HG02678 (cell line): ENCODE results near the gene TEK.

Experiments
- ATAC-seq: cut with Tn5 transposase; IDR thresholded peaks from one replicate; pipeline ENCODE4 v1.9.1; 2021; ENCODE audit warnings: mild to moderate bottlenecking, moderate library complexity; ENCODE audit not compliant: unreplicated experiment

The TEK gene

DNA sequence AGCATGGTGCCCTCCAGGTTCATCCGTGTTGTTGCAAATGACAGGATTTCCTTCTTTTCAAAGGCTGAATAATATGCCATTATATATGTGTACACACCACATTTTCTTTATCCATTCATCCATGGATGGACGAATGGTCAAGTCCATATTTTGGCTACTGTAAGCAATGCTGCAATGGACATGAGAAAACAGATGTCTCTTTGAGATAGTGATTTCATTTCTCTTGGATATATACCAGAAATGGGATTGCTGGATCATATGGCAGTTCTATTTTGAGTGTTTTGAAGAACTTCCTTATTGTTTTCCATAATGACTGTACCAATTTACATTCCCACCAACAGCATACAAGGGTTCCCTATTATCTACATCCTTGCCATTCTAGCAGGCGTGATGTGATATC, 67.9 kb downstream of the TEK start:
- ATAC-seq: no peak

DNA sequence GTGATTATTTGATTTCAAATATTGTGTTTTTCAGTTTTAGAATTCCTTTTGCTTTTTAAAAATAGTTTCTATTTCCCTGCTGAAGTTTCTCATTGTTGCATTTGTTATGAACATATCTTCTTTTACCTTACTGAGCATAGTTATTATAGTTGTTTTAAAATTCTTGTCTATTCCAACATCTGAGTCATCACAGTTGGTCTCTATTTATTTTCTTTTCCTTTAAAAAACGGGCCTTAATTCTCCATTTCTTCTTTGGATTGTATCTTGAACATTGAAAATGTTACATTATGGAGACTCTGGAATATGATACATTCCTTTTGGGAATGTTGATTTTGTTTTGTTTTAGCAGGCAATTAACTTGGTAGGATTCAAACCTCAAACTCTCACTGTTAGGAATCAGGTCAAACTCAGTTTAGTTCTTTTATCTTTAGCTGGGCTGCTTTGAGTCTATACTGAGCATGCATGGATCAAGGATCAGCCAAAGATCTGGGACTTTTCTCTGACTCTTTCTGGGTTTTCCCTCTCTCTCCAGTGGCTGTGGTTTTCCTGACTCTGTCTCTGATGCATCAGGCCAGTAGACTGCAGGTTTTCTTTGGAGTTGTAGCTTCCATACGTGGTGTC, 70.3 kb downstream of the TEK start:
- ATAC-seq: no peak

DNA sequence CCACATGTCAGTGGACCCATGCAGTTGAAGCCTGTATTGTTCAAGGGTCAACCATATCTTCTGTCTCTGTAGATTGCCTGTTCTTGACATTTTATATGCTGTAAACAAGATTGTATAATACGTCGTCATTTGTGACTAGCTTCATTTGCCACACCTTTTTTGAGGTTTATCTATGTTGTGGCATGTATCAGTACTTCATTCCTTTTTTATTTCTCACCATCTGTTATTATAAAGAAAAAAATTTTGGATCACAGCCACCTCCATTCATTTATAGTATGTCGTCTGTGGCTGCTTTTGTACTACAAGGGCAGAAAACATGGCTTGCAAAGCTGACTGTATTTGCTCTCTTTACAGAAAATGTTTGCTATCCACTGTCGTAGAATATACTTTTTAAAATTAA, 72.4 kb downstream of the TEK start:
- ATAC-seq: no peak

DNA sequence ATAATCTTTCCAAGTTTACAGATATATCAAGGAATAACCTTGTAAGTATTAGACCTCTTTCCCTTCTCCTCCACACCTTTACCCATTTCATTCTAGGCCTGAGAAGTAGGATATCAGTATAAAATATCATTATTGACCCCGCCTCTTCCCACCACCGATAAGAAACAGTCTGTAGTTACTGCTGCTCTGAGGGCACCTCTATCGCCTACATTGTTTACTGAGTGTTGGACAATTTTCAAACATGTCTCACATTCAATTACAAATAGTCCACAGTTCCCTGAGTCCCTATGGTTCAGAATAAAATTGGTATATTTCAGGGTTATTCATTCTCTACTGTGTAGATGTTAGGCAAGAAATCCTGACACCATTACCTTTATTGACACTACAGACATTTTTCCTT, 73.4 kb downstream of the TEK start:
- no peak for ATAC-seq

DNA sequence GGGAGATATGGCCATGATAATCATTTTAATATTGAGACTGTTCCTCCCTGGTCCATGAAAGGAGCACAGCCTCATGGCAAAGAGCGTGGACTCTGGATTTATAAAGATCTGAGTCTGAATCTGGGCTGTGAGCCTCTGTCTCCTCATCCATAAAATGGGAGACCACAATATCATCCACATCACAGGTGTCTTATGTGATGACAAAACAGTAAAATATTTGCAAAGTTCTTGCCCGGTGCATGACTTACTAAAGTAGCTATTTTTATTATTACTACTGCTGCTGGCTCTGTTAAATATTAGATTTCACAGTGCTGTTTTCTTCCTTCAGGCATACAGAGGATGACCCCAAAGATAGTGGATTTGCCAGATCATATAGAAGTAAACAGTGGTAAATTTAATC, 74.1 kb downstream of the TEK start:
- no peak for ATAC-seq

DNA sequence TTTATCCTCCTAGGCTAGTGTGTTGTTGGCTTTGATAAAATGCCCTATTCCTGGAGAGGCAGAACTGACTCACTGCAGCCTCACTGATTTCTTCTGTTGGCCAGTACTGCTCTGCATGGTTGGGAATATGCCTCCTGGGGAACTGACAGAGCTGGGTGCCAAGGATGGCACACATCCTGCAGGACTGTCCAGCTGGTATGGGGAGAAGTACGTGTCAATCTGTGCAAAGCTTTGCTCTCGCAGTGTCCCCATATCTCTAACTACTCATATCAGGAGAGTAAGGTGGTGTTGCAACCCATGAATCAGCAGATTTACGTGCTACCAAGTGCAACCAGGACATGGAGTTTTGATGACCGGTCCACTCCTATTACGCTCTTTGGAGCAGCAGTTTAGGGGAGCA, 74.7 kb downstream of the TEK start:
- ATAC-seq: no peak

DNA sequence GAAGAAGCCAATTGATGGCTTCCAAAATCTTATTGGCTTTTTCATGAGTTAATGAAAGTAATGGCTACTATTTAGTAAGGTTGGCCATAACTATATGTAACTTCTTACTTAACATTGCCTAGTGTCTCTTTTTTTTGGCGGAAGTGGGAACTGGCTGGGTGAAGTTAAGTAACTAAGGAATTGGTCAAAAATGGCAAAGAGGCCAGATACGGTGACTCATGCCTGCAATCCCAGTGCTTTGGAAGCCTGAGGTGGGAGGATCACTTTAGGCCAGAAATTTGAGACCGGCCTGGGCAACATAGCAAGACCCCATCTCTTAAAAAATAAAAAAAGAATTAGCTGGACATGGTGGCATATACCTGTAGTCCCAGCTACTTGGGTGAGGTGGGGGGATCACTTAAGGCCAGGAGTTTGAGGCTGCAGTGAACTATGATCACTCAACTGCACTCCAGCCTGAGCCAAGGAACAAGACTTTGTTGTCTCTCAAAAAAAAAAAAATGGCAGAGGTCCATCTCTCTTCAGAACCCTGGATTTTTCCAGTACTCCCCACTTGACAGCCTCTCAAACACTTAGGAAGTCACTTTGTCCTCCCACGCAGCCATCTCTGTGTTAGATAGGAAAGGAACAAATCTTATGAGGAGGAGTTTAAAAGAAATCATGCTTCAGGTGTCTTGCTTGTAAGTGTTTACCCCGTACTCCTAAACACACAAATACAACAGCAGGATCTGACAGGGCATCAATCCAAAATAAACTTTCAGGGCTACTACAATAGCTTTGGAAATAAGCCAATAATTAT, 75.7 kb downstream of the TEK start:
- ATAC-seq: no peak

DNA sequence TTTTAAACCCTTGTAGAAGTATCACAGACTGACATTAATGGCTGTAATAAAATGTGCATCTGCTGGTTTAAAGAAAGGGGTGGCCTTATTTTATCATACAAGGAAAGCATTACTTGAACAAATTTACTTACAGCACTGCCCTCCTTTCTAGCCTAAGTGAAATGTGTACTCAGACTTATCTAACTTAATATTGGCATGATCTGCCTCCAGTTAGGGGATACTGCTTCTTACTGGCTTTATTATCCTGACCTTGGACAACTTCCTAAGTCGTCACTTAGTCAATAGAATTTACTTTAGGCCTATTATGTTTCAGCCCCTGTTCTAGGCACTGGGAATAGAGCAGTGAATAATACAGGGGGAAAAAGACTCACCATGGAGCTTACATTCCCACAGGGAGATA, 79.4 kb downstream of the TEK start:
- ATAC-seq: no peak

DNA sequence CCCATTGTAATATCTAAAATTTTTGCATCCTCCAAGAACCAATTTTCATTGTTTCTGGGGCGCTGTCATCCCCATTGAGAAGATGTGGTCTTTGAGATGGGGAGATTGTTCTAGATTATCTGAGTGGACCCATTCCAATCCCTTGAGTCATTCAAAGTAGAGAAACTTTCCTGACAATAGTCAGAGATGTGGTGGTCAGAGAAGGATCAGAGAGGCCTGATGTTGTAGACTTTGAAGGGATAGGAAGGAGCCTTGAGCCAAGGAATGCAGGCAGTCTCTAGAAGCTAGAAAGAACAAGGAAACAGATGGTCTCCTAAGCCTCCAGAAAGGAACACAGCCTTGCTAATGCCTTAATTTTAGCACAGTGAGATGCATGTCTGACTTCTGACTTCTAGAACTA, 80.4 kb downstream of the TEK start:
- ATAC-seq: no peak

DNA sequence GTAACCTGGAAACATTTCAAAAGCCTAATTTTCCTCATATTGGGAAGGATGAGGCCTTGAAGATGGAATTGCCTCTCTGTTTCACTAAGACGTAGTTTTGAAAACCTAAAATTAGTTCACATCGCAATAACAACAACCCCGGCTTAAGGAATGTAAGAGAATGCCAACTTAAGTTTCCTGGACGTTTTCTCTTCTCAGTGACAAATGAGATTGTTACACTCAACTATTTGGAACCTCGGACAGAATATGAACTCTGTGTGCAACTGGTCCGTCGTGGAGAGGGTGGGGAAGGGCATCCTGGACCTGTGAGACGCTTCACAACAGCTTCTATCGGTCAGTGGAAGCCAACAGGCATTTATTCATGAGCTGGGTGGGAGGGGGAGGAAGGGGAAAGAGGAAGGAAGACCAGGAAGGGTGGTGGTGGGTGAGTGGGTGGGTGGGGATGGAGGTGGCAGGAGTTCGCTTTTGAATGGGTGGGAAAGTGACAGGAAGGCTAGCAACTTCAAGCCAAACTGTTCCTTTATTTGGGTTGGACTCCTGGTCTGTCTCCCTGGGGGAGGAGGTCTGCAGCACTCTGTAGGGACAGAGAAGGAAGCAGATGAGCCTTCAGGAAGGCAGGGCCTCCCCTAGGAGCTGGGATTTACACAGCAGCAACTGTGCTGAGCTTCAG, 83.4 kb downstream of the TEK start:
- no peak for ATAC-seq

DNA sequence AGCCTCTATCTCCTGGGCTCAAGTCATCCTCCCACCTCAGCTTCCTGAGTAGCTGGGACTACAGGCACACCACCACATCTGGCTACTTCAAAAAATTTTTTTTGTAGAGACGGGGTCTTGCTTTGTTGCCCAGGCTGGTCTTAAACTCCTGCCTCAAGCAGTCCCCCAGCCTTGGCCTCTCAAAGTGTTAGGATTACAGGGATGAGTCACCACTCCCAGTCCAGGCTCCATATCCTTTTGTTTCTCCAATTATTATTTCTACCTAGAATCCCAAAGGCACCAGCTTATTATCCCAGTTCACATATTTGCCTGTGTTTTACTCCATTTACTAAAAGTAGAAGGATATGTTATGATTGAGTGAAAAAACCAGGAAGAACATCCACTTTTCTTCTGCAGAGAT, 84.9 kb downstream of the TEK start:
- no peak for ATAC-seq

DNA sequence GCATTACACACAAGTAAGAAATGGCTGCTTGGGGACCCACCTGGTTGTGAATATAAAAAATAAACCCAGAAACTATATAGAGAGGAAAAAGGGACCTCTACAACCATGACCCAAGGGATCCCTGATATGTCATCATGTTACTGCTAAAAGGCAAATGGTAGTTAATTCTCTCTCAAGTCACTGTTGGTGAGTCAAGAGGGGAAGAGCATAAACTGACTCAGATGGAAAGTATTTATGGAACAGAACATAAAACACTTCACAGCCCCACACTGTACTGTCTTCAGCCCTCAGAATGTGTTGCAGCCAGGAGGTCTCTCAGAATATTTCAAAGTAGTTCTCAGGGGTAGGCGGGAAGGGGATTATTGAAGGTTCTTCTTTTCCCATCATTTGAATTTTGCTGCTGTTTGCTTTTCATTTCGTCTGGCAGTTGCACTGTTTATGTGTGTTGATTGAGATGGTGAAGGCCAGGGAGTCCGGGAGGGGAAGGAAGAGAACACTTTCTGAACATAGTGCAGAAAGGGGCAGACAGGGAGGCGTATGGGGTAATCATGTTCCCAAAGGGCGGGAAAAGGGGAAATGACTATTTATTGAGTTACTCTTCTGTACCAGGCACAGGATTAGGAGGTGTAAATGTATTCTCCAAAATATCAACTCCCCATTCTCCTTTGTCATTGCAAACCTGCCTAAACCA, 85.5 kb downstream of the TEK start:
- no peak for ATAC-seq

DNA sequence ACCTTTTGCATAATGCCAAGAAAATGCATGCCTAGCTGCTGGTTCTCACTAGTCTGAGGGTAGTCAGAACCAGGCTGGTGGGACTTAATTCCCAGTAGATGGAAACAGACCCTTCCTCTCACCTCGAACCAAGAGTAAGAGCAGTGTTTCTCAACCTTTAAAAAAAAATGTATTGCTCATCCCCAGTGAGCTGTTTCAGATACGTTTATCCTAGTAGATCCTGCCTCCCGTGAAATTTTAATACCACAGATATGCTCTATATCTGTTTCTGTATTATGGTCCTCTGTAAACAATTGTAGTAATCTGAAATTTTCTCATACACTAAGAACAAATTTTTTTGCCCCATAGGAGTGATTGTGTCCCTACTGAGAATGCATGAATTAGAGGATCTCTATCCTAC, 86.2 kb downstream of the TEK start:
- ATAC-seq: no peak

DNA sequence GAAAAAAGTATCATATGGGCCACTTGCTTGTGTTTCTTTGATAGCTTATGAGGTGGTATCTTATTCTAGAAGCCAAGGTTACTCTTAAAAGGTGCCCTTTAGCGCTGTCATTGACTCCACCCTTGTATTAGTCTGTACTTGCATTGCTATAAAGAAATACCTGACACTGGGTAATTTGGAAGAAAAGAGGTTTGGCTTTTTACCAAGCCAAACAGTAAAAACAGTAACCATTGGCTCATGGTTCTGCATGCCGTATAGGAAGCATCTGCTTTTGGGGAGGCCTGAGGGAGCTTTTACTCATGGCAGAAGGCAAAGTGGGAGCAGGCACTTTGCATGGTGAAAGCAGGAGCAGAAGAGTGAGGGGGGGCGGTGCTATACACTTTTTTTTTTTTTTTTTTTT, 87.4 kb downstream of the TEK start:
- no peak for ATAC-seq

DNA sequence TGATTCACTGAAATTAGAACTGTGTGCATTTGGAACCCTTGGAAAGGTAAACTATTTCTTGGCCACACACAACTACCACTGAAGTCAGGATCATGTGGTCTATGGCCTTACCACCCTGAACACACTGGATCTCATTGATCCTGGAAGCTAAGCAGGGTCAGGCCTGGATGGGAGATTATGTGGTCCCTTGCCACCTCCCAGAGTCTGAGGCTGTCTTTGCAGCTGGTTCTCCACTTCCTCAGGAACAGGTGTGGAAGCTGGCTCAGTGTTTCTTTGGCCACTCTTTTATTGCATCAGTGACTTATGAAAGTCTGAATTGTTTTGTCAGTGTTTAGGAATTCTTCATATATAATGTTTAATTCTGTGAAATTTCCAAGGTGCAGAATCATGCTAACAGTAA, 89.2 kb downstream of the TEK start:
- ATAC-seq: no peak

DNA sequence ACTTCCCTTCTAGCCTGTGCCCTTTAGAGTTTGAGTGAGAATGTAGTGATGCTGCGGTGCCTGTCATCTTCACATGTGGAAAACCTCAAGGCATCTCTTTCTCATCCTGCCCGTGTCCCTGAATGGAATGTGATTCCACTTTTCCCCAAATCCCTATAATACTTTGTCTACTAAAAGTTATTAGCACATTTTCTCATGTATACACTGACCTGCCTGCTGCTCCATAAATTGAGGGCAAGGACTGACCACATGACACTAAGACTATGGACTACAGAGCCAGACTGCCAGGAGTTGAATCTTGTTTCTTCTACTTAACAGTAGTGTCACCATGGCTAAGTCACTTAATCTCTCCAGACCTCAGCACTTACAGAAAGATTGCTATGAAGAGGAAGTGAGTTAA, 93.0 kb downstream of the TEK start:
- ATAC-seq: no peak

DNA sequence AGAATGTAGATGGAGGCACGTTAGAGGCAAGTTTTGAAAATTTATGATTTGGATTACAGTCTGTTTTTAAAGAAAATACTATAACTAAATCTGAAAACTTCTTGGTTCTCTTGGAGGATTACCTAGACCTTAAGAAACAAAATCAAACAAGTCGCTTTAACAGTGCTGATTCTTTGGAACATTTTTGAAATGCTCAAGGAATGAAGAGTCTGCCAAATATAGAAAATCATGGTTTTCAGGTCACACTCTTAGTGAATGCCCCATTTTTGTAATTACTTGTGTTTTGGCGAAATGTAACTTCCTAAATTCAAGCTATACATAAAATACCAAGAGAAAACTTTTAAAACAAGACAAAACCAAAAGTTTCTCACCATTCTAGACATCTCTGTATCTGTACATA, 94.8 kb downstream of the TEK start:
- no peak for ATAC-seq

DNA sequence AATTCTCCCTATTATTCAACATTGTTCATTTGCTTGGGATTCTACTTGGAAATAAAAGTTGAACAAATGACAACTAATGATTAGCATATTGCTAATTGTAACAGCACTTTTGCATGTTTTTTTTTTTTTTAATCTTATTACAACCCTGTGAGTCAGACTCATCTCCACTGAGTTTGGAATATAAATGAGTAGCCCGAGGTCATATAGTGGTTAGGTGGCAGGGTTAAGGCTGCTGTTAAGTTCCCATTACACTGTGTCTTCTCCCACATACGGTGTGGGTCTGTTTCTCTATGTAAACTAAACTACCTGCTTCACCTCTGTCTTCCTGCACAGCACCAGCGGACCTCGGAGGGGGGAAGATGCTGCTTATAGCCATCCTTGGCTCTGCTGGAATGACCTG, 95.6 kb downstream of the TEK start:
- ATAC-seq: no peak

DNA sequence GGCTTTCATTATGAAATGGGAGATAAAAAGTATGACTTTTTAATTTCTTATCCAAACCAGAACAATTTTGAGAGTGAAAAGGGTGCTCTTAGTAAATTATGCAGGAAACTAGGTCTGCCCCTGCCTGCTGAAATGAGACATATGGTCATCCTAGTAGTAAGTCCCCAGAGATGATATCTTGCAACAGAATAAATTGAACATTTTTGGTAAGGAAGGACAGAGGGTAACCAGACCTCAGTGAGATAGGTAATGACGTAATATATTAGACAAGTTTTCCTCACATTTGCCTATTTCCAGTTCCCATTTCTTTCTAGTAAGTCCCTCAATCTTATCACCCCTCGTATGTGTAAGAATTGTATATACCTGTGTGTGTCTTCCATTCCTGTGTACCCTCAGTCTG, 96.2 kb downstream of the TEK start:
- no peak for ATAC-seq

DNA sequence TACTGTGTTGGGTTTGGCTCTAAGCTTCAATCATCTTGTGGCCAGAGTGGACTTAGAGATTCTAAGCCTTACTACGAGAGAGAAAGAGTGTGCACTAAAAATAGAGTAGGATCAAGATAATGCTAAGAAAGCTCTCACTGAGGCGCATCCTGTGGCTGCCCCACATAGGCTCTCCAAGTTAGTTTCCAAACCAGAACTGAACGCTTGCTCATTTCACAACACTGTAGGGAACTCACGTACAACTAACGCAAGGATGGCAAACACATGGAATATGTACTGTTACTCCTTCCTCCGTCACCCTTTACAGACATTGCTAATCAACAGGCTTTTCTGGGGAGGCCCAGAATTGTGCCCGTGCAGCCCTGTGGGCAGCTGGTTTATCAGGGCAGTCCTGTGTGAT, 97.0 kb downstream of the TEK start:
- no peak for ATAC-seq

DNA sequence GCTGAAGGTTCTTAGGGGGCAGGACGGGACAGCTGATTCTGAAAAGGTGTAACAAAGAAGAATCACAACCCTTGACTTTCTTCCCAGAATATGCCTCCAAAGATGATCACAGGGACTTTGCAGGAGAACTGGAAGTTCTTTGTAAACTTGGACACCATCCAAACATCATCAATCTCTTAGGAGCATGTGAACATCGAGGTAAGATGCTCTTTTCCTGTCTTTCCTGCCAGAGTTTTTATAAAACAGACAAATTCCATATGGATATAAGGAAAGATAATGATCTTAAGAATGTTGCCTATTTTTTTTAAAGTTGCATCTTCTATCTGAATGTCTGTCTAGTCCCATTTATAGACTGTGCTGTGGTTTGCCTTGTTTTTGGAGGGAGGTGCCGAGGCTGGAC, 100.0 kb downstream of the TEK start:
- ATAC-seq: no peak

DNA sequence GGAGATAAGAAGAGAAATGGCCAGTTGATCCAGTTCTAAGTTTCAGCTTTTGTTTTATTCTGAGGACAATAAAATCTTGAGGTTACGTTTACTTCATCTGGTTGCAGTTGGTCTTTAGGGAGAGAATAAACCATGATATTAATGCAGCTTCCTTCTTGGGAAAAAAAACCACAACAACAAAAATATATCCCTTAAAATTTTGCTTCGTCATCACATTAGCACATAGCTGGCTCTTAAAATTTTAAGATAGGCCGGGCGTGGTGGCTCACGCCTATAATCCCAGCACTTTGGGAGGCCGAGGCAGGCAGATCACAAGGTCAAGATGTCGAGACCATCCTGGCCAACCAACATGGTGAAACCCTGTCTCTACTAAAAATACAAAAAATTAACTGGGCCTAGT, 101.6 kb downstream of the TEK start:
- ATAC-seq: no peak
